ENCODE data around the gene ATG10.

GRCh38 chr5:82174128-82174918, 202.5 kb downstream of the ATG10 start:
- TF ChIP-seq CTCF (IDR thresholded peaks at IDR 0.05) (peak; percentile 90), ZFX (IDR thresholded peaks at IDR 0.05; ENCODE audit: borderline replicate concordance) (no peak)

All from 22Rv1 (cell line).